GM12892 (cell line): ENCODE data around the gene PRKAR2A.
"Not testable (repeated sequence)": the region's sequence is repeated elsewhere in the genome, so short reads cannot be mapped to it uniquely, and the experiment has no call there.

Experiments
- DNase-seq: peaks from one replicate; pipeline ENCODE4 v3.0.0; 2011; ENCODE audit not compliant: insufficient read length
- FAIRE-seq: peaks from 2 replicates; lab custom pipeline; 2011; peaks lifted over from hg19 to GRCh38; lab: Jason Lieb, UNC
- POLR2A ChIP-seq: IDR thresholded peaks from 2 replicates; pipeline ENCODE4 v1.6.1; 2011; ENCODE audit warnings: low read depth, low read length, control low read depth
- POLR2AphosphoS5 ChIP-seq: IDR thresholded peaks from 2 replicates; pipeline ENCODE4 v1.6.1; 2011; ENCODE audit warnings: low read depth, low read length, control low read depth
- TAF1 ChIP-seq: IDR thresholded peaks from 2 replicates; pipeline ENCODE4 v1.6.1; 2011; ENCODE audit warnings: low read depth, mild to moderate bottlenecking, control low read depth, low read length, borderline replicate concordance

The PRKAR2A gene

GRCh38 chr3:48795997-48796732, 51.5 kb downstream of the PRKAR2A start:
- DNase-seq (no peak), FAIRE-seq (no peak)
- no peak for TF ChIP-seq POLR2AphosphoS5
- TF ChIP-seq POLR2A, result no peak
- TF ChIP-seq TAF1, result no peak

- FAIRE-seq, result not testable (repeated sequence)
Measured at GRCh38 chr3:48793484-48793883, 54.2 kb downstream of the PRKAR2A start.

GRCh38 chr3:48789665-48790064, 58.0 kb downstream of the PRKAR2A start:
- TF ChIP-seq TAF1 (no peak), POLR2AphosphoS5 (no peak), POLR2A (no peak)
- no peak for FAIRE-seq

More at GRCh38 chr3:48793484-48793883, 54.2 kb downstream of the PRKAR2A start:
- not testable (repeated sequence) for DNase-seq

GRCh38 chr3:48788544-48789162, 59.0 kb downstream of the PRKAR2A start:
- DNase-seq (no peak), FAIRE-seq (no peak)
- TF ChIP-seq POLR2AphosphoS5 (no peak), POLR2A (no peak), TAF1 (no peak)

More at GRCh38 chr3:48789665-48790064, 58.0 kb downstream of the PRKAR2A start:
- no peak for DNase-seq

GRCh38 chr3:48784426-48785120, 63.1 kb downstream of the PRKAR2A start:
- no peak for TF ChIP-seq POLR2A
- TF ChIP-seq POLR2AphosphoS5, result no peak
- no peak for TF ChIP-seq TAF1
- DNase-seq (no peak), FAIRE-seq (no peak)

- DNase-seq, result no peak
- no peak for FAIRE-seq
- TF ChIP-seq TAF1, result no peak
- TF ChIP-seq POLR2AphosphoS5, result no peak
- TF ChIP-seq POLR2A, result no peak
Measured at GRCh38 chr3:48783304-48783703, 64.4 kb downstream of the PRKAR2A start.

- DNase-seq (no peak), FAIRE-seq (no peak)
- TF ChIP-seq POLR2AphosphoS5 (no peak), POLR2A (no peak), TAF1 (no peak)
Measured at GRCh38 chr3:48782046-48782445, 65.6 kb downstream of the PRKAR2A start.

- not testable (repeated sequence) for FAIRE-seq, DNase-seq
Measured at GRCh38 chr3:48778565-48778964, 69.1 kb downstream of the PRKAR2A start.

GRCh38 chr3:48776854-48777253, 70.8 kb downstream of the PRKAR2A start:
- FAIRE-seq (no peak), DNase-seq (no peak)
- TF ChIP-seq POLR2AphosphoS5 (no peak), TAF1 (no peak), POLR2A (no peak)

- DNase-seq (no peak), FAIRE-seq (no peak)
- TF ChIP-seq TAF1 (no peak), POLR2A (no peak), POLR2AphosphoS5 (no peak)
Measured at GRCh38 chr3:48770192-48770502, 77.5 kb downstream of the PRKAR2A start.

- FAIRE-seq (no peak), DNase-seq (no peak)
- TF ChIP-seq POLR2A, result no peak
- no peak for TF ChIP-seq TAF1
- TF ChIP-seq POLR2AphosphoS5, result no peak
Measured at GRCh38 chr3:48765376-48765775, 82.3 kb downstream of the PRKAR2A start.

- no peak for DNase-seq
- no peak for TF ChIP-seq POLR2A
- no peak for TF ChIP-seq TAF1
- no peak for FAIRE-seq
Measured at GRCh38 chr3:48762816-48763215, 84.9 kb downstream of the PRKAR2A start.

- not testable (repeated sequence) for FAIRE-seq, DNase-seq
Measured at GRCh38 chr3:48759991-48760540, 87.6 kb downstream of the PRKAR2A start.

- not testable (repeated sequence) for DNase-seq, FAIRE-seq
Measured at GRCh38 chr3:48759531-48759930, 88.1 kb downstream of the PRKAR2A start.
